ENCODE measurements around the gene CEND1.
A peak's percentile ranks its signal among the peaks of the same experiment; 100 is the strongest.

The CEND1 gene

DNA sequence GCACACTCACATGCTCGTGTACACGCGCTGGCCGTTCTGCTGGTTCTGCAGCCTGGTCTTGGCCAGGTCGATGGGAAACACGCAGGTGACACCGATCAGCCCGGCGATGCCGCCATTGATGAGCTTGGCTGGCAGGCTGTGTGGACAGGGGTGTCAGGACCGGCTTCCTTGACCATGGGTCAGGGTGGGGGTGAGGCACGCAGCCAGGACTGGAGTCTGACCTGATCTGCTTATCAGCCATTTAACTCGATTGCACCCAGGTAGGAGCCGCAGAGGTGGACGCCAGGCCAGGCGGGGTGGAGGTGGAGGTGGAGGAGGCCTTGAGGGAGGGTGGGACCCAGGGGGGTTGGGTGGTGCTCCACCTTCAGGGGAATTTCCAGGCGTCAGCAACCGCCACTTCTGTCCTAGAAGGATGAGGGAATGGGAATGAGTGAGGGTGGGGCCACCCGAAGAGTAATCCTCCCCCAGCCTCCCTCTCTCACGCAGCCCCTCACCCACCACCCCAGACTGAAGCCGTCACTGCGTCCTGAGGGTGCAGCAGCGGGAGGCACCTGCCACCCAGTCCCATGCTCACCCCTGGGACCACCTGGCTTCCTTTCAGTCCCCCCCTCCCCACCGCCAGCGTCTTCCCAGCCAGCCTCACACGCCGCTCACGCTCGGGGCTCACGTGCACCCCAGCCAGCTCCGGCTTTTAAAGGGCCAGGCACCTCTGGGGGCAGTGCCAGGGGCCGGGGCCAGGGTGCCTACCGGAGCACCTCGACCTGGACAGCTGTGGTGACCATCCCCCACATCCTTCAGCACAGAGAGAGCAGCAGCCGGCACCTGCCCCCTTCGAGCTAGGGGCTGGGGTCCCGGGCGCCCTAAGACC is 5.1 kb upstream of the CEND1 start:
- DNase-seq = no peak

DNA sequence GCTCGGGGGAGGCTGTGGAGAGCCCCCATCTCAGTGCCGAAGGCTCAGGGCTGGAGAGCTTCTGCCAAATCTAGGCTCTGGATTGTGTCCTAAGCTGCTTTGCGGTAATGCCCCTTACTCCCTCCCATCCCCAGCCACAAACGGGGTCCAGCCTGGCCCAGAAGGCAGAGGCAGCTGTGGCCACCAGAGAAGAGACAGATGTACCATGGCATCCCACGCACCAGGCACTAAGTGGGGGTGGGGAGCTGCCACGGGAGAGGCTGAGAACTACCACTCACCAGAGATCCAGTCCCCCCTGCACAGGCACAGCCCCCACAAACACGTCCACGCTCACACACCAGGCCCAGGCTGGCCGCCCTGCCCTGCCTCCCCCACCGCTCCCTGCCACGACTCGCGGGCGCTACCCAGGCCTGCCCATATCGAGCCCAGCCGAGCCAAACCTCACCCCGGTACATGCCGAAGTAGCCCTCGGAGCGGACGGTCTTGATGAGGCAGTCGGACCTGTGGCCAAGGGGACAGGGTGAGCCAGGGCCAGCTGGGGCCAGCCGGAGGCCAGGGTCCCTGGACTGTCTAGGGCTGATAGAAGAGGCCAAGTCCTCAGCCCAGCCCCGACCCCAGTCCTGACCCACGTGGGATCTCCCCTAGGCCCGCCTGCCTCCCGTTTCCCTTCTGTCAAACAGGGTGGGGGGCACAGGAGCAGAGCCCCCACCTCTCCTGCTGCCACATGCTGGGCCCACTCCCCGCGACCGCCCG is 4.3 kb upstream of the CEND1 start:
- no peak for DNase-seq

DNA sequence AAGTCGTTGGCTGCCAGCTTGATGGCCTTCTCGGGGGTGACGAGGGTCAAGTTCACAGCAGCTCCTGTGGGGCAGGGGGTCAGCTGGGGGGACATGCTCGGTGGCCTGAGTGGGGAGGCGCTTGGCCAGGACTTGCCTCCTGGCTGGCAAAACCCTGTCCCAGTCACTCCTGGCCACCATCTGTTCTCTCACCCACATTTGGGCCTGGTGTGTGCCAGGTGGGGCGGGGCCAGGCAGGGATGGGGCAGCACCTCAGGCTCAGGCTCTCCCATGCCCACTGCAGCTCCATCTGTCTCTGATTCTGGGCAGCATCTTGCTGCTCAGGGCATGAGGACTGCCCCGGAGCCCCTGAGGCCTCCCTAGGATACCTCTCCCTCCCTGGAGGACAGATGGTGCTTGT is 3.7 kb upstream of the CEND1 start:
- DNase-seq = no peak

DNA sequence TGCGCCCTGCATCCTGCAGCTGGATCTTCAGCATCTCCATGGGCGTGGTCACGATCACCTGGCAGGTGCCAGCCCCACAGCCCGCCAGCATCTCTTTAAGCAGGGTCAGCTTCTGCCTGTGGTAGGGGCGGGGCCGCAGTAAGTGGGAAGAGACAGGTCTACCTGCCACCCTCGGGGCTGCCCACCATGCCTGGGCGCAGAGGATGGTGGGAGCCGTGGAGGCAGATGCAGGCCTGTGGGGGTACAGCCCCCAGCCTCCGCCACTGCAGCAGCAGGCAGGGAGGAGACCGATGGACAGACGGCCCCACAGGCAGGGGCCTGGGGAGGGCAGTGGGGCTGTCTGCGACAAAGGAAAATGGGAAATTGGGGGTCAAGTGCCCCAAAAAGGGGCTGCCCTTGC is 3.0 kb upstream of the CEND1 start:
- no peak for DNase-seq

DNA sequence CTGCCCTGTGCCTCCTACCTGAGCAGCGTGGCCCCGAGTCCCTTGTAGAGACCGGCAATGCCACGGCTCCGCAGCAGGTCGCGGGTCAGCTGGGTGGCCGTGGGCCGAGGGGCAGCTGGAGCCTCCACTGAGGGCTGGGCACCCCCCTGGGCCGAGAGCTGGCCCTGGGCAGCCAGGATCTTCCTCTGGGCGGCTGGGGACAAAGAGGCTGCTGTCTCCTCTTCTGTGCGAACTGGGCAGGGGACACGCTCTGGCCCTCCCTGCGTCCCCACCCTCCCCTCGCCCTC is 2.6 kb upstream of the CEND1 start:
- DNase-seq = no peak

- DNase-seq = no peak
Measured at GRCh38 chr11:791658-792534, 2.0 kb upstream of the CEND1 start.

DNA sequence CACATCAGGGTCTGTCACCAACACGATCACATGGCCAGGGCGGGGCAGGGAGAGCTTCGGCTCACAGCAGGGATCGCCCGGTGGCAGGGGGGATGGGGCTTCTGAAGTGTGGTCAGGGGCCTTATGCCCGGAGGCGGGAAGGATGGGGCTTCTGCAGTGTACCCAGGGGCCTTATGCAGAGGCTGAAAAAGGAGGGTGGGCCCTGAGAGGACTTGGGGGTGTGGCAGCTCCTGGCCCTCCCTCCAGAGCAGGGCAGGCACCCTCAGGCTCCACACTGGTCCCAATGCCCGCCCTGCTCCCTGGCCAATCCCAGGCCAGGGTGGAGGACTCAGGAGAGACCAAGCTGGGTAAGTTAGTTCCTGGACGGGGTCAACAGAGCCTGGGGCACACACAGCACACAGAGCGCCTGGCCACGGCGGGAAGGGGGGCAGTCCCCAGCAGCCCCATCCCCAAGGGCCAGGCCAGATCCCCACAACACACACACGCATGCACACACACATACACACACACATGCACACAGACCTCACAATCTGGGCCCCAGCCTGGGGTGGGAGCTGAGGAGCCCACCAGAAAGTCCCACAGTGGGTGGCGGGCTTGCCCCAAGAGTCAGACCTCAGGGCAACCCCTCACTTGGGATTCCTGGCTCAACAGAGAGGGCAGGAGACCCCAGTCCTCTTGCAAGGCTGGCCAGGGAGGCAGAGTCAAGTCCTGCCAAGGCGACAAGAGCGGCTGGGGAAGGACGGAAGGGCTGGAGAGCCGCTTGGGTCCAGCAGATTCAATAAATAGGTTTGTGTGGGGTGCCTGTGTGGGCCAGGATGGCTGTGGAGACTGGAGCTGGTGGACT is 1.1 kb upstream of the CEND1 start:
- DNase-seq = no peak

DNA sequence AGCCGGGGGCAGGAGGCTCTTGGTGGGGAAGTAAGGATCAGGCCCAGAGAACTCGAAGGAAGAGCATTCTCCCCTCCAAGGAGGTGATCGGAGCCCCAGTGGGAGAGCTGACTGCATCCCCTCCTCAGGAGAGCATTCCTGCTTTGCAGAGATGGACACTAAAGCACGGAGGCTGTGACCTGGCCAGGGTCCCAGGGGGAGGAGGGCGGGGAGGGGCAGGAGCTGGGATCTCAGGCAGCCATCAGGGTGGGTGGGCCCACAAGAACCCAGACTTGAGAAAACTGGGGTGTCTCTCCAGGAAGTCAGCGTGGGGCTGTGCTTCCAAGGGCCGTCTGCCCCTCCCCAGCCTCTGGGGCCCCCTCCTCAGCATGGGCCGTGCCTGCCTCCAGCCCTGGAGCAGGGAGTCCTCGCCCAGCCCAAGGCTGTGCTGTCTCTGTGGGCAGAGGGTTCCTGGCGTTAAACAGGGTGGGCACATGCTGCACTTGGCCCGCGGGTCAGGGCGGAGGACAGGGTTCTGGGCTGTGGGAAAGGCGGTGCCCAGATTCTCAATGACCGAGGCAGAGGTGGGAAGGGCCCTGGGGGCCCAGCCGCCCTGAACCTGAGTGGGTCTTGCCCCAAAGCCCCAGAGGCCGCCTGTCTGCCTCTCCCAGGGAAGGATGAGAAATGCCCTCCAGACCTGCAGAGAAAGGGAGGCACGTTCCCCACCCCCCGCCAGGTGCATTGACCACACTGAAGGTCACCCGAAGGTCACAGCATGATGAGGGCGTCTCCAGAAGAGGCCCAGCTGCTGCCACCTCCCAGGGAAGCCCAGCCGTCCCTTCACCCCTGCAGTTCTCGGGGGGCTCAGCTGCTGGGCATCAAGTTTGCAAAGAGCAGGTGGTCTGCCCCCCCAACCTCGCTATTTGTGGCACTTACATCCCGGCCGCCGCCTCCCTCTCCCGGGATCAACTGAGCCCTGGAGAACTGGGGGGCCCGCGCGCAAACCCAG is 643 bp downstream of the CEND1 start:
- DNase-seq = no peak

- DNase-seq = no peak
Measured at GRCh38 chr11:788009-788640, 1.8 kb downstream of the CEND1 start.

- DNase-seq = no peak
Measured at GRCh38 chr11:787084-787675, 2.7 kb downstream of the CEND1 start.

GRCh38 chr11:786235-787083 is 3.4 kb downstream of the CEND1 start:
- DNase-seq = no peak

DNA sequence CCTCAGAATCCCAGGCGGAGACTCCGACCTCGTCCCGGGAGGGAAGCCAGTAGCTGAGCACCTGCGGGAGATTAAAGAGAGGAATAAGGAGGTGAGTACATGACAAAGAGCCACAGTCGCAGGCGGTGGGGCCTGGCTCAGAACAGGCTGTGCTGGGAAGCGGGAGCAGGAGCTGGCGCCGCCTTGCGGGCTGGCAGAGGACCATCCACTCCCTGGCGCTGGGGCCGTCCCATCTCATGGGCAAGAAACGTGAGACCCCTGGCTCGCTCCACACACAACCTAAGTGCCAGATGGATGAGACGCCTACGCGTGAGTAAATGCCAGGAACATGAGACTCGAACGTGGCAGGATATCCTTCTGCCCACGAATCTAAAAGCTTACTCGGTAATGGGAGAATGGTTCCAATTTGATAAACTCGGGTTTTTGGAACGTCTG is 6.3 kb downstream of the CEND1 start:
- peak; percentile 81 for DNase-seq

DNA sequence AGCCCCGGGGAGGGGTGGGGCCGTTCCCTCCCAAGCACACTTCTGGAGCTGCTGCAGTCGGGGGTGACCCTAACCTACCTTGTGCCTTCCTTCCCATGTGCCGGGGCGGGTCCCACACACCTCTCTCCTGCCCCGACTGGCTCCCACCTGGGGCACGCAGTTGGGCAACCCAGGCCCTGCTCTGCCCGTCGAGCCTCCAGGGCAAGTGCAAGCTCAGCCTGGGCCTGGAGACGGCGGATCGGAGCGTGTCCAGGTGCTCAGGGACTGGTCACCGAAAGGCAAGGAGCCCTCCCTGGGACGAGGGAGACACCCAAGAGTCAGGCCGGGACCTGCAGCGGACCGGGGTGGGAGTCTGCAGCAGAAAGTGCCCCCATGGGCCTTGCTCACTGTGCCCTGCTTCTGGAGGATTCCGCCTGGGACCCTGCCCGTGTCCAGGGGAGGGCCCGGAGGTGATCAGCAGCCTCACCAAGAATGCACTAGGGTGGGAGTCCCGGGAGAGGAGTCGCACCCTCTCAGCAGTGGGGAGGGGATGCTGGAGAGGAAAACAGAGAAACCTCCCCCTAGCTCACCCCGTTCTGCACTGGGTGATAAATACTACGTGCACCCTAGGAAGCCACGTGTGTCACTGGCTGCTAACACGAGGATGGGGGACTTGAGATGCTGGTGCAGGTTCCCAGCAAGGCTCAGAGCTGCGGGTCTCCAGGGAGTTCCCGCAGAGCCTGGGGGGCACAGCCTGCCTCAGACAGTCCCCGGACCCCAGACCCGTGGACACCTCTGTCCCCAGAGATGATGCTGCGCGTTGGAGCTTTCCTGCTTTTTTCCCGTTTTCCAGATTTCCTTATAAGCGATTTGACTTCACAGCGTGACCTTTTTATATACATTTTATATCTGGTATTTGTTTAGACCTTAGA is 7.4 kb downstream of the CEND1 start:
- no peak for DNase-seq

GRCh38 chr11:779955-780532 is 9.8 kb downstream of the CEND1 start:
- no peak for DNase-seq

DNA sequence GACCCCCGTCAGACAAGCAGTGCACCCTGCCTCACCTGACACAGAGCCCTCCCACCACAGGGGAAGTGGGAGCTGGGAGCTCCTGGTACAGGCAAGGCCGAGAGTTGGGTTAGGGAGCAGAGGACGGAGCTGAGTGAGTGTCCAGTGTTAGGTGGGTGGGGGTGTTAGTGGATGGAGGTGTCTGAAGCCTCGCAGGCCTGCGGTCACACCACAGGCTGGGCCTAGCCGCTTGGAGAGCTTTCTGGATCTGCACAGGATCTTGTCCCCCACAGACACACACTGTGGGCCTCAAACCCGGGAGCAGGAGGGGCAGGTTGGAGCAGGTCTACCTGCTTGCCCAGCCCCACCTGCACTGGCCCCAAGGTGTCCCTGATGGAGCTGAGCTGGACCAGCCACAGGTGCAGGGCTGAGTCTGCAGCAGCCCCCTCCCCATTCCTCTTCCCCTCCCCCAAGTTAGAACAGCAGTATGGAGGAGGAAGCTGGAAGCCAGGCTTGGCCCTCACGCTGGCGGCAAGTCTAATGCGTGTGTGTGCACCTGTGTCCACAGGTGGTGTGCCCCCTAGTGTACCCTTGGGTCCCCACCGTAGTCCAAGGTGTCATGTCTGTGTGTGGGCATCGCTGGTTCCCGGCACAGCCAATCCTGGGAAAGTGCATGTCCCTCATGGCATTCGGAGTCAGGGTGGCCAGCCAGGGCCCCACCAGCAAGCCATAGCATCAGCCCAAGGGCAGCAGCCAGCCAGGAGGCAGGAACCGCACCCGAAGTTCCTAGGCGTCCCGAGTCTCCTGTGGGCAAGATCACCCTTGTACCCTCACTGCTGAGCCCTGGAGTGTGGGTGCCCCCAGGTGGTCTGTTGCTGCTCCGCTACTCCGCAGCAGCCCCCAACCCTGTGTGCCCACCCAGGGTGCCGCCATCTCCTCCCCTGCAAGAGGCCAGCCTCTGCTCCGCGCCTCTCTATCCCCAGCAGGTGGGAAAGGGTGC is 10.6 kb downstream of the CEND1 start:
- no peak for DNase-seq

Data from fibroblast of skin of scalp (primary cell).